ENCODE data around the gene VPS11.

- no peak for TF ChIP-seq EZH2phosphoT487 (IDR thresholded peaks at IDR 0.05; ENCODE audit: low read depth)
- TF ChIP-seq CTCF (IDR thresholded peaks at IDR 0.05; ENCODE audit: low read depth, low read length) = no peak
Observed at GRCh38 chr11:119118227-119118626, 50.6 kb downstream of the VPS11 start.

All from OCI-LY3 (cell line).